Stromal cell of bone marrow (primary cell): ENCODE results near the gene NHSL2.
A peak's percentile ranks its signal among the peaks of the same experiment; 100 is the strongest.

ENCODE experiments used
- DNase-seq: peaks from one replicate; pipeline ENCODE4 v3.0.0-alpha.2; 2012; ENCODE audit warnings: low read depth

Gene NHSL2

DNA sequence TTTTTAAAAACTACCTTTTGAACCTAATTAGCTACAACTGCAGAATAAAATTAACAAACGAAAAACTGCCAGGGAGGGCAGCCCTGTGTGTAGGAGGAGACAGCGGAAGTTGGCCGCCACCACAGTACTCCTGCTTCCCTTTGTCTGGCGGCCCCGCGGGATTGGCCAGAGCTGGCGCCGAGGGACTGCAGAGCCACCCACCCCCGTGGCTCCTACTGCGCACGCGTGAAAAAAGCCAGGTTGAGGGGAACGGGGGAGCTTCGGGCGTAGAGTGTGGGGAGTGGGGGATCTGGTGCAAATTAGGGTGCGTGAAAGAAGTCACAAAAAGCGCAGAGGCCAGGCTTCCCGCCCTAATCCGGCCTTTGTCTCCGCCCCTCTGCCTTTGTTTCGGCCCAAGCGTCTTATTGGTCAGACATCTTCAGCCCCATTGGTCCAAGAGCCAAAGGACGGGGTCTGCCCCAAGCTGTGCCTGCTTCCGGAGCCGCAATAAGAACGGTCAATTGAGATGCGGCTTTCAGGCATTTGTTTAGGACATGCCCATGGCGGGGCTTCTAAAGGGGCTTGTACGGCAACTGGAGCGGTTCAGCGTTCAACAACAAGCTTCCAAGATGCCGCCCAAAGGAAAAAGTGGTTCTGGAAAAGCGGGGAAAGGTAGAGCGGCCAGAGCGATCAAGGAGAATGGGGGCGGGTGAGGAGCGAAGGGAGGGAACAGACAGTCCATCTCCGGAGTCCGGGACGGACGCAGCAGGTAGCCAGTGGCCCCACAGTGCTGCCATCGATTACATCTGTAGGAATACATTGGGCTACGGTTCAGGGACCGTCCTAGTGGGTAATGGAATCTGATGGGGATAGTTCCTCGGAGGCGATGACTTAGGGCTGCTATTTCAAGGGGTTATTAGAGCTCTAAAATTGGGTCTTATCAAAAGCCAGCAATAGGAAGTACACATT lies 270.8 kb downstream of the NHSL2 start, which contains the start of gene PIN4:
Gene PIN4, plus strand, starts transcription at position 580 of the 948 bp plus-strand sequence. Its CDS starts 29 bp downstream, at position 609.
- peak; percentile 92 for DNase-seq

DNA sequence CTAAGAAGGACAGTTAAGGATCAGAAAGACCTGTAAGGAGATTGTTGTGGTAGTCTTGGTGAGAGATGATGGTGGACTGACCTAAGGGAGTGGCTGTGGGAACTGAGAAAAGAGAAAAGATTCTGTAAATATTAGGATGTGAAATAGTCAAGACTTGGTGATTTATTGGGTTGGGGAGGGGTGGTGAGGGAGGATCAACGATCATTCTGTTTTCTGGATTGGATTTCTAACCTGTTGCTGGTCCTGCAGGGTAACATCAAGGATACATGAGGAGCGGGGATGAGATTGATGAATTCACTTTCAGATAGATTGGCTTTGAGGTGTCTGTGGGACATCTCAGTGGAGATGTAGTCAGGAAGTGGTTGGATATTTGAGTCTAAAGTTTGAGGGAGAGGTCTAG lies 272.3 kb downstream of the NHSL2 start:
- DNase-seq: no peak

DNA sequence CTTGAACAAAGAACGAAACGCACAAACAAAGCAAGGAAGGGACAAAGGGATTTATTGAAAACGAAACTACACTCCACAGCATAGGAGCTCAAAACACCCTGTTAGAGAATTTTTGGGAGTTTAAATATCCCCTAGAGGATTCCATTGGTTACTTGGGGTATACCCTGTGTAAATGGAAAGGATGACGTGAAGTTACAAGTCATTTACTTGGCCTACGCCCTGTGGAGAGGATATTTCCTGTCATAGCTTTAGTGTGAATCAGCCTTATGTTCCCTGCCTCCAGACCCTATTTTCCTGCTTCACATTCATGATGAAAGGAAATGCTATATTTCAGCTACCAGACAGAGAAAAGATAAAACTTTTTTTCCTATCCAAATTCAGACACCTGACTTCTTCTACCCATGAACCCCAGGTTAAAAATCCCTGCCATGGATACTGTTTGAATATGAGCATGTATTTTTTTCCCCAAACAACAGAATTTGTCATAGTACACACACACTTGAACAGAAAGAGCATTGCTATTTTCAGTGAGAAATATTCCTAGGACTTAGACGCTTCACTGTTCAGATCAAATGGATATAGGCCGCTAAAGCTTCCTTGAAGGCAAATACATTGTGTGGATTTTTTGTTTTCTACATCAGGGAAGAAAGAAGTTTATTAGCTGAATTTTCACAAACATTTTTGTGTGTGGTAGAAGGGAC lies 291.3 kb downstream of the NHSL2 start:
- DNase-seq: peak; percentile 61
